Chondrocyte (in vitro differentiated cells): ENCODE results near the gene ENPP6. TPM values are rescaled to one million over a fixed set of nuclear protein-coding genes. Genes with fewer than 3 reads are reported as not detected.
"Not testable (repeated sequence)": the region's sequence is repeated elsewhere in the genome, so short reads cannot be mapped to it uniquely, and the experiment has no call there.

Experiments
- DNase-seq: peaks from one replicate; pipeline ENCODE4 v3.0.0; 2021; ENCODE audit warnings: mixed read lengths, low spot score
- H3K27ac Mint-ChIP-seq: one replicate; pipeline ENCODE4 v1.8.0; 2021; ENCODE audit warnings: mild to moderate bottlenecking, moderate library complexity, mixed read lengths; ENCODE audit not compliant: unreplicated experiment
- H3K27me3 Mint-ChIP-seq: 2 replicates; pipeline ENCODE4 v1.8.0; 2021; ENCODE audit warnings: low read depth, mixed read lengths
- H3K36me3 Mint-ChIP-seq: 2 replicates; pipeline ENCODE4 v1.8.0; 2021; ENCODE audit warnings: low read depth, mixed read lengths
- H3K4me1 Mint-ChIP-seq: 2 replicates; pipeline ENCODE4 v1.8.0; 2021; ENCODE audit warnings: low read depth, mild to moderate bottlenecking, mixed read lengths
- H3K4me3 Mint-ChIP-seq: one replicate; pipeline ENCODE4 v1.8.0; 2021; ENCODE audit warnings: mild to moderate bottlenecking, moderate library complexity, mixed read lengths; ENCODE audit not compliant: unreplicated experiment
- H3K9me3 Mint-ChIP-seq: 2 replicates; pipeline ENCODE4 v1.8.0; 2021; ENCODE audit warnings: low read depth, mixed read lengths
- total RNA-seq: library from RNA; stranded (reverse); gene quantifications from 3 replicates; pipeline ENCODE4 v1.2.1, GENCODE V29; 2021
- TF ChIP-seq, protein P1 (sequence below): fragments of 200-600 bp; sonication (generic); IDR thresholded peaks from 2 replicates; pipeline ENCODE4 v1.5.0; 2021; ENCODE audit warnings: antibody characterized with exemption, mild to moderate bottlenecking, moderate library complexity

ENPP6 gene
- total RNA-seq, 1 donor from 2014 or later: not detected

- H3K4me3 Mint-ChIP-seq: no peak overlapping the region
- peaks cover 9% of the 10 kb centered on the region for H3K4me1 Mint-ChIP-seq
- no peaks in the 10 kb centered on the region for H3K27me3 Mint-ChIP-seq
- TF ChIP-seq, protein P1, sequence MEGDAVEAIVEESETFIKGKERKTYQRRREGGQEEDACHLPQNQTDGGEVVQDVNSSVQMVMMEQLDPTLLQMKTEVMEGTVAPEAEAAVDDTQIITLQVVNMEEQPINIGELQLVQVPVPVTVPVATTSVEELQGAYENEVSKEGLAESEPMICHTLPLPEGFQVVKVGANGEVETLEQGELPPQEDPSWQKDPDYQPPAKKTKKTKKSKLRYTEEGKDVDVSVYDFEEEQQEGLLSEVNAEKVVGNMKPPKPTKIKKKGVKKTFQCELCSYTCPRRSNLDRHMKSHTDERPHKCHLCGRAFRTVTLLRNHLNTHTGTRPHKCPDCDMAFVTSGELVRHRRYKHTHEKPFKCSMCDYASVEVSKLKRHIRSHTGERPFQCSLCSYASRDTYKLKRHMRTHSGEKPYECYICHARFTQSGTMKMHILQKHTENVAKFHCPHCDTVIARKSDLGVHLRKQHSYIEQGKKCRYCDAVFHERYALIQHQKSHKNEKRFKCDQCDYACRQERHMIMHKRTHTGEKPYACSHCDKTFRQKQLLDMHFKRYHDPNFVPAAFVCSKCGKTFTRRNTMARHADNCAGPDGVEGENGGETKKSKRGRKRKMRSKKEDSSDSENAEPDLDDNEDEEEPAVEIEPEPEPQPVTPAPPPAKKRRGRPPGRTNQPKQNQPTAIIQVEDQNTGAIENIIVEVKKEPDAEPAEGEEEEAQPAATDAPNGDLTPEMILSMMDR: no peak
- H3K9me3 Mint-ChIP-seq: peaks cover 12% of the 10 kb centered on the region
- no peak for DNase-seq
- H3K36me3 Mint-ChIP-seq: peaks cover 3% of the 10 kb centered on the region
- H3K27ac Mint-ChIP-seq: no peak overlapping the region
Observed at GRCh38 chr4:184143770-184144564, 73.7 kb downstream of the ENPP6 start.

- Mint-ChIP-seq H3K27ac (no peak overlapping the region), H3K27me3 (no peaks in the 10 kb centered on the region), H3K9me3 (peaks cover 21% of the 10 kb centered on the region), H3K4me3 (no peak overlapping the region), H3K36me3 (peaks cover 3% of the 10 kb centered on the region), H3K4me1 (no peaks in the 10 kb centered on the region)
- TF ChIP-seq, protein P1: no peak
- no peak for DNase-seq
Observed at GRCh38 chr4:184142121-184143000, 75.3 kb downstream of the ENPP6 start.

GRCh38 chr4:184140901-184141300 lies 76.8 kb downstream of the ENPP6 start:
- peaks cover 29% of the 10 kb centered on the region for H3K9me3 Mint-ChIP-seq
- H3K36me3 Mint-ChIP-seq, H3K4me1 Mint-ChIP-seq, H3K4me3 Mint-ChIP-seq, H3K27ac Mint-ChIP-seq, H3K27me3 Mint-ChIP-seq, DNase-seq: not testable (repeated sequence)

GRCh38 chr4:184136525-184136924 lies 81.1 kb downstream of the ENPP6 start:
- peaks cover 30% of the 10 kb centered on the region for H3K9me3 Mint-ChIP-seq
- no peak for DNase-seq
- no peak overlapping the region for H3K4me3 Mint-ChIP-seq
- no peak overlapping the region for H3K27ac Mint-ChIP-seq
- no peaks in the 10 kb centered on the region for H3K27me3 Mint-ChIP-seq
- H3K36me3 Mint-ChIP-seq: peaks cover 3% of the 10 kb centered on the region
- TF ChIP-seq, protein P1: no peak
- no peaks in the 10 kb centered on the region for H3K4me1 Mint-ChIP-seq

- Mint-ChIP-seq H3K4me1 (no peaks in the 10 kb centered on the region), H3K36me3 (peaks cover 2% of the 10 kb centered on the region), H3K4me3 (no peak overlapping the region), H3K27ac (no peak overlapping the region), H3K9me3 (peaks cover 6% of the 10 kb centered on the region), H3K27me3 (peaks cover 28% of the 10 kb centered on the region)
- no peak for DNase-seq
- TF ChIP-seq, protein P1: no peak
Observed at GRCh38 chr4:184126800-184127199, 90.9 kb downstream of the ENPP6 start.
